ENCODE results near the gene PIAS4.

PIAS4 gene

GRCh38 chr19:4086411-4086867 lies 78.9 kb downstream of the PIAS4 start:
- WGBS (ENCODE audit: insufficient coverage) = 96% methylated on average over 10 of the region's 17 CpGs
- H3K4me3 ChIP-seq (ENCODE audit: control insufficient read depth in 1 of 7, extremely low read depth in 1 of 7, insufficient read depth in 4 of 7, low read depth in 2 of 7, low read length in 6 of 7) = no peak overlapping the region
- no peak for DNase-seq
- no peaks in the 10 kb centered on the region for H3K27me3 ChIP-seq (replicated peaks in 2 of 5; ENCODE audit: control insufficient read depth in 4 of 5, insufficient read depth in 5 of 5, low read length in 4 of 5)
- no peaks in the 10 kb centered on the region for H3K9me3 ChIP-seq (ENCODE audit: control extremely low read depth in 1 of 5, control insufficient read depth in 4 of 5, insufficient read depth in 2 of 5, low read depth in 1 of 5, low read length in 4 of 5)
- H3K4me1 ChIP-seq (ENCODE audit: control extremely low read depth in 1 of 4, control insufficient read depth in 4 of 4, insufficient read depth in 4 of 4, low read length in 3 of 4) = peaks cover 0 to 69% (median 59%) of the 10 kb centered on the region in 4 experiments
- ChIA-PET CTCF (interaction anchor here (0.6 to 1.7 kb wide), 2 partner anchors 18 to 81 kb away, joined by 3 to 6 read pairs; no protein-coding TSS in a partner anchor), POLR2A (no interaction called here)
- peaks cover 0 to 11% (median 3%) of the 10 kb centered on the region in 4 experiments for H3K36me3 ChIP-seq (ENCODE audit: control insufficient read depth in 4 of 4, insufficient read depth in 4 of 4, low read length in 3 of 4)
- H3K27ac ChIP-seq (ENCODE audit: insufficient read depth in 1 of 2, low read depth in 1 of 2, low read length in 2 of 2, poor library complexity in 1 of 2, severe bottlenecking in 2 of 2) = no peak overlapping the region

DNA sequence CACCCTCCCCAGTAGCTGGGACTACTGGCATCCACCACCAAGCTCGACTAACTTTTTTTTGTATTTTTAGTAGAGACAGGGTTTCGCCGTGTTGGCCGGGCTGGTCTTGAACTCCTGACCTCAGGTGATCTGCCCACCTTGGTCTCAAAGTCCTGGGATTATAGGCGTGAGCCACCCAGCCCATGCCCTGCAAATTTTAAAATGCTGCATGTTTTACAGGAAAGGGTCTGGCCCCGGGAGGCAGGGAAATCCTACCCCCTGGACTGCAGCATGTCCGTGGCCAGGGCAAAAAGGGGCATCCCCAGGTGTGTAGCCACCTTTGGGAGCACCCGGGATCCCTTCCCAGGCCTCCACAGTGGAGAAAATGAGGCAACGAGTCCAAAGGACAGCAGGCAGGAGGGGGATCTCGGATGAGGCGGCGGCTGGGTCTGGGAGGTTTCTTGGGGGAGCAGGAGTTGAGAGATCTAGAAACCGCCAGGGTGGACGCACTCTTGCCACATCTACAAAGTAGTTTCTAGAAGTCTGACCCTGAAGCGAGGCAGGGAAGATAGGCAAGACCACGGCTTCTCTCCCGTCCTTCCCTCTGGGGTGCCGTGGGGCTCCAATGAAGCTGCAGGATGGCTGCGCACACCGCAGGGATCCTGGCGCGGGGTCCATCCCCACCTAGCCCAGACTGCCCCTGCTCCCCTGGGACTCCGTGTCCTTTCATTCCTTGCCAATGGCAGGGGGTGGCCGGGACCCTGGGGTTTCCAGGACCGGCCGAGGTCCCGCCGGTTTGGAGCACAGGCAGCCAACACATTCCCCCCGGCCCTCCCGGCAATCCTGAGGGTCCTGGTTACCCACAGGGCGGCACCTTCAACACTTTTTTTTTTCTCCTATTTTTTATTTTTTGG lies 80.5 kb downstream of the PIAS4 start:
- Histone ChIP-seq H3K36me3 (ENCODE audit: control insufficient read depth in 4 of 4, insufficient read depth in 4 of 4, low read length in 3 of 4) (peaks cover 0 to 17% (median 5%) of the 10 kb centered on the region in 4 experiments), H3K27ac (ENCODE audit: insufficient read depth in 1 of 2, low read depth in 1 of 2, low read length in 2 of 2, poor library complexity in 1 of 2, severe bottlenecking in 2 of 2) (peak overlapping the region in 1 of 2 experiments; percentile 72), H3K4me1 (ENCODE audit: control extremely low read depth in 1 of 4, control insufficient read depth in 4 of 4, insufficient read depth in 4 of 4, low read length in 3 of 4) (peaks cover 0 to 61% (median 54%) of the 10 kb centered on the region in 4 experiments), H3K4me3 (ENCODE audit: control insufficient read depth in 1 of 7, extremely low read depth in 1 of 7, insufficient read depth in 4 of 7, low read depth in 2 of 7, low read length in 6 of 7) (peak overlapping the region in 1 of 7 experiments; percentile 39), H3K9me3 (ENCODE audit: control extremely low read depth in 1 of 5, control insufficient read depth in 4 of 5, insufficient read depth in 2 of 5, low read depth in 1 of 5, low read length in 4 of 5) (no peaks in the 10 kb centered on the region), H3K27me3 (replicated peaks in 2 of 5; ENCODE audit: control insufficient read depth in 4 of 5, insufficient read depth in 5 of 5, low read length in 4 of 5) (no peaks in the 10 kb centered on the region)
- WGBS (ENCODE audit: insufficient coverage) = 95% methylated on average over 28 of the region's 31 CpGs
- CTCF ChIA-PET = interaction anchor here (1.0 to 1.7 kb wide), 4 partner anchors 11 to 52 kb away, joined by 3 to 6 read pairs (median 5); no protein-coding TSS in a partner anchor
- DNase-seq = no peak
- POLR2A ChIA-PET = interaction anchor here (0.8 kb wide), 1 partner anchor 17 kb away, joined by 3 read pairs; no protein-coding TSS in a partner anchor

- POLR2A ChIA-PET = interaction anchor here (0.5 to 0.6 kb wide), 2 partner anchors 23 to 69 kb away, joined by 3 read pairs; partner anchors contain the start of gene ZBTB7A
- H3K9me3 ChIP-seq (ENCODE audit: control extremely low read depth in 1 of 5, control insufficient read depth in 4 of 5, insufficient read depth in 2 of 5, low read depth in 1 of 5, low read length in 4 of 5) = no peaks in the 10 kb centered on the region
- H3K27me3 ChIP-seq (replicated peaks in 2 of 5; ENCODE audit: control insufficient read depth in 4 of 5, insufficient read depth in 5 of 5, low read length in 4 of 5) = no peaks in the 10 kb centered on the region
- H3K4me3 ChIP-seq (ENCODE audit: control insufficient read depth in 1 of 7, extremely low read depth in 1 of 7, insufficient read depth in 4 of 7, low read depth in 2 of 7, low read length in 6 of 7) = peak overlapping the region; percentile 15 to 60 (median 35)
- WGBS (ENCODE audit: insufficient coverage) = no CpG with 5 or more reads among the region's 2 CpGs
- peak overlapping the region in 1 of 2 experiments; percentile 72 for H3K27ac ChIP-seq (ENCODE audit: insufficient read depth in 1 of 2, low read depth in 1 of 2, low read length in 2 of 2, poor library complexity in 1 of 2, severe bottlenecking in 2 of 2)
- peaks cover 0 to 24% (median 9%) of the 10 kb centered on the region in 4 experiments for H3K36me3 ChIP-seq (ENCODE audit: control insufficient read depth in 4 of 4, insufficient read depth in 4 of 4, low read length in 3 of 4)
- CTCF ChIA-PET = interaction anchor here (1.0 to 1.4 kb wide), 4 partner anchors 12 to 20 kb away, joined by 5 to 10 read pairs (median 6); no protein-coding TSS in a partner anchor
- H3K4me1 ChIP-seq (ENCODE audit: control extremely low read depth in 1 of 4, control insufficient read depth in 4 of 4, insufficient read depth in 4 of 4, low read length in 3 of 4) = peaks cover 0 to 51% (median 44%) of the 10 kb centered on the region in 4 experiments
- peak; percentile 76 to 94 (median 92) for DNase-seq
Measured at GRCh38 chr19:4088975-4089374, 81.4 kb downstream of the PIAS4 start.
